GM21526 (cell line): ENCODE measurements around the gene TNS3.

Experiments
- ATAC-seq: cut with Tn5 transposase; IDR thresholded peaks from one replicate; pipeline ENCODE4 v1.9.1; 2021; ENCODE audit warnings: moderate library complexity; ENCODE audit not compliant: unreplicated experiment, low FRiP score

The TNS3 gene

DNA sequence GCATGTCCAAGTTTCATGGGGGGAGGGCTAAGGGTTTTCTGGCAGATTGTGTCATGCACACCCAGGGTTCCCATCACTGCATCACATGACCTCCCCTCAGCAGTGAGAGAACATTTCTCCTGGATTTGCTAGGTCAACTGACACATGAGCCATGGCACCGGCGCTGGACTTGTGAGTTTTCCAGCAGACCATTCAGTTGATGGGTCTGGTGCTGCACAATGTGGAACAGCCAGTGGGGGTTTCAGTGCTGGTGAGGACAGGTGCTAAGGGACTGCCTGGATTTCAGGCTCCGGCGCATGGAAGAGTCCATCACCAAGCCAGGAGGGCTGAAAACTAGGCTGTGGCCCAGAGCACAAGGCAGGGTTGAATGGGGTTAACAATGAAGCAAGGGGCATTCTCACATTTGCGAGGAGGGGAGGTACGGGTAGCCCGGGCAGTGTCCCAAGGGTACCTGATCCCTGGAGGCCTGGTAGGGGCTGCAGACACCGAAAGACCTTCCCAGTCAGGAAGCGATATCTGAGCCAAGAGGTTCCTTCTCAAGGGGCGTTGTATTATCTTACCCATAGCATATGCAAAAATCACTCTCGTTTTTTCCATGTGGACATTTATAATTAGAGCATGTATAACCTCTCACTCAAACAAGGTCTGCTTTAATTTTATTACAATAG is 203.0 kb downstream of the TNS3 start:
- ATAC-seq = no peak

DNA sequence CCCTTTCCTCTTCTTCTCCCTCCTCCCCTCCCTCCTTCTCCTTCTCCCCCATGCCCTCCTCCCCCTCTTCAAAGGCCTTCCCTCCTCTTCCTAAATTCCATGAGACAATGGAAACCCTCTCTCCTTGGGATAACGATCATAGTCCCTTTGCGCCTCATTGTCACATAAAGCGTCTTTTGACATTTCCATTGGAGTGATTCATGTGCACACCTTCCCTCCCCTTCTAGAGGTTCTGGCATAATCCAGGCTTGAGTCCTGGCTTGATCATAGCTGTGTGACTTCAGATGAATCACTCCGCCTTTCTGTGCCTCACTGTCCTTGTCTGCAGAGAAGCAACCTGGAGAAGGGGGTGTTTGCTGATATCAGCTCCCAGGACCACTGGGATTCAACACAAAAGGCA is 204.2 kb downstream of the TNS3 start:
- ATAC-seq = no peak

DNA sequence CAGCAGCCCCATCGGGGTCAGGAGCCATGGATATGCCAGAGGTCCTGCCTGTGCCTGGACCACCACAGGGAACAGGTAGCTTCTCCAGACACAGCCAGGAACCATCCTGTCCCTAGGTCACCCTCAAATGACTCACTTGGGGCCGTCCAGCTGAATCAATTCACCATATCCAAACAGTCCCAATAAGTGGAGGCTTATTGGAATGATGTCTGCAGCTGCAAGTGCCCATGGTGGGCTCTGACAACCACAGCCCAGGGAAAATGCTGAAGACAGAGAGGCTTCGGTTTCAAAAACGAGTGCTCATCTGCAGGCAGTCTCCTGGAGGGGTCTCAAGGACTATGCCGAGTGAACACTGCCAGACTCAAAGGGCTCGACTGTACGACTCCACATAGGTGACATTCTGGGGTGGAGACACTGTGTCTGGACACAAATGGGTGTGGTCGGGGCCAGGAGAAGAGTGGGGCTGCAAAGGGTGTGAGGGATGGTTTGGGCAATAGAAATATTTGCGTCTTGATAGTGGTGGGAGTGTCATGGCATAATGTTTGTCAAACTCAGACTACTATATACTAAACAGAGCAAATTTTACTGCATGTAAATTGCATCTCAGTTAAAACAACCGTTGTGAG is 204.8 kb downstream of the TNS3 start:
- ATAC-seq = no peak

DNA sequence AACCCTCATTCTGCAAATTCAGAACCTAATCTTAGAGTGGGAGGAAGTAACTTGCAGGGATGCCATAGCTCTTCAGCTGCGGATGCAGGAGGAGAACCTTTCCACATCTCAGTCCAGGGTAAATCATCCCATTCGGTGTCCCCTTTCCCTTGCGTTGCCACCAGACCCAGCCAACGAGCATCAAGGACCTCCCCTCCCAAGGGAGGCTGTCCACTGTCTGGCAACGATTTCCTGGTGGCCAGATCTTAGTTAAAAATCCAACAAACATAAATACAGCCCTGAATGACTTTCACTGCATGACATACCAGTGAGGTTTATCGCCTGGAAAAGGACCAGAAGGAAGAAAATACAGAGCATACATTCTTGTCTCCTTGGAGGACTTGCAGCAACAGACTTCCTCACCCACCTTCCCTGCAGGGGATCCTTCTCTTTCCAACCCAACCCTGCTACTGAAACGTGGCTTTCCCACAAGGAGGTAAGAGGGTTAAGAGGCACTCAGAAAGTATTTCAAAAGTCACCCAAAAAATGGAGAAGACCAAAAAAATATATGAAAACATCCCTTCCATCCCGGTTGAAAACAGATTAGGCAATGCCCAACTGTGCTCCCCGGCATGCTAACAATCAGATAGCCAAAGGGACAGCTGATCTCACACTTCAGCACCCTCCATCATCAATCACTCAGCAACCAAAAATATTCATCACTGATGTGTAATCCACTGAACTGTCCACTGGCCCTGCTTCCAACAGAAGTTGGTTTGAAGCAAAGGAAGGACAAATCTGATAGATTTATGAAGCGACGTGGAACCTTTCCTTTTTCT is 206.6 kb downstream of the TNS3 start:
- ATAC-seq = no peak

DNA sequence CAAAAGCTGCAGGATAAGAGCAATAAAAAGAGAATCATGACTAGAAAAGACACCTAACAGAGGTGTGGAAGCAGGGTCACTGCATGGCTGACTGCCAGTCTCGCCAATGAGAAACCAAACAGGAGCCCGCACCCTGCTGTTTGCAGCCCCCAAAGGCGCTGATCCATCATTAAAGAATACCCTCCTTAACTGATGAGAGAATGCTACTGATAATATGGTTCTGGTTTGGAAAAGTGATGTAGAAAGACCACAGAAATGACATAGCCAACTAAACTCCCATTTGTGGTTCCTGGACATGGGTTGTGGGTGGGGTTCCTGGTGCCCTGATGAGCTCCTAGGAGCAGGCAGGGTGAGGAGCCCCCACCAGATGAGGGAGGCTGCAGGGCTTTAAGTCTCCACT is 207.4 kb downstream of the TNS3 start:
- ATAC-seq = no peak

DNA sequence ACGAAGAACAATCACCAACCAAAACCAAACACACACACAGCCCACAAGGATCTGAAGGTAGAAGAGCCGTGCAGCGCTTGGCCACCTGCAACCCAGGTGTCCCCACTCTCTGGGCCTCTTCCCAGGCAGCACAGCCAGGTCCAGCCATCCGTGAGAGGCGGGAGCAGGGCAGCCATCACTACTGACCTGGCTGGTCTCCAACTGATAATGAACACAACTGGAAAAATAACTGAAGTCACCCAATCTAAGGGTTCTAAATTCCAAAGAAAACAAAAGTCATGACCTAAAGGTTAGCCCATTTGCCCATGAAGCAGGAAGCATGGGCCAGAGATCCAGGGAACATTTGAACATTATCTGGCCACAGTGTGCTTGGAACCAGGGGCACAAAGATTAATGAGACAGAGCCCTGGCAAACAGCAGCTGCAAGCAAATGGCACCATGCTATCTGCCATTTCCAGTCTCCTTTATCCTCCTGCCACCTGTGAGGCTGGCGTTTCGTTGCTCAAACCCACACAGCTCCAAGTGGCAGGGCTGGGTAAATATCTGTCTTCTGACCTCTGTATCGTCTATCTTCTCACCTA is 207.9 kb downstream of the TNS3 start:
- ATAC-seq = no peak

DNA sequence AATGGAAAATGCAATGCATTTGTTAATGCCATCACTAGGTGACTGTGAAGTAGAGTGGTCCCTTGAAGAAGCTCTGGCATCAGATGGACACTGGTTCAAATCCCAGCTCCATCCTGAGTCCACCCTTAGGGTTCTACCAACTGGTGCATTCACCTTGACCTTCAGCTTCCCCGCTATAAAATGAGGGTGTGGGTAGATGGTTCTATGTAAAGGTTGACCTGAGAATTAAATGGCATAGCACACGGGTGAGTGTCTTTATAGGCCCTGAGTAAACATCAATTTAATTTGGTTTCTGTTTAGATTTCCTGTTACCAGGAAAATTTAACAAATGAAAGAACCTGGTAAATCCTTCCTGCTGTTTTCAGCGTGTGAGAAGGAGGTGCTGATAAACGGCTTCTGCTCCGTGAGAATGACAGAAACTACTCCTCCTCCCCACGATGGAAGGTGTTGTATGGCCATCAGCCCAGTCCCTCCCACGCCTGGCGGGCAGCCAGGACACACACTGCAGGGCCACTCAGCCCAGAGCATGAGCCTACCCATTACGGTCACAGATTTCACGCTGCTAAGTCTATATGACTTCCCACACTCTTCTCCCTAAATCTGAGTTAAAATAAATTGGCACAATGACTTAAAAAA is 210.1 kb downstream of the TNS3 start:
- ATAC-seq = no peak

DNA sequence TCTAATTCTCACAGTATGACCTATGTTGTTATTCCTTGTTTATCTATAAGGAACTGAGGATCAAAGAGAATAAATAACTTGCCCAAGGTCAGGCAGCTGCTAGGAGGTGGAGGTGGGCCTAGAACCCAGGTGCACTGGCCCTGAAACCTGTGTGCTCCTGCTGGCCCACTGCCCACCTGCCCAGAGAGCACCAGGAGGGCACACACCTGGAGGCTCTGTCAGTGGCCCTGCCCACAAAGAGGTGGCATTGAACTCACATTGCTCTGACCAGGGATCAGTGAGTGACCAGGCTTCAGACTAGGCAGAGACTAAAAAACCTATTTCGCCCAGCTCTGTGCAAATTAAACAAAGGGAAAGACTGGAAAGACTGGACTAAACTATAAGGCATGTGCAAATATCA is 210.6 kb downstream of the TNS3 start:
- ATAC-seq = no peak

DNA sequence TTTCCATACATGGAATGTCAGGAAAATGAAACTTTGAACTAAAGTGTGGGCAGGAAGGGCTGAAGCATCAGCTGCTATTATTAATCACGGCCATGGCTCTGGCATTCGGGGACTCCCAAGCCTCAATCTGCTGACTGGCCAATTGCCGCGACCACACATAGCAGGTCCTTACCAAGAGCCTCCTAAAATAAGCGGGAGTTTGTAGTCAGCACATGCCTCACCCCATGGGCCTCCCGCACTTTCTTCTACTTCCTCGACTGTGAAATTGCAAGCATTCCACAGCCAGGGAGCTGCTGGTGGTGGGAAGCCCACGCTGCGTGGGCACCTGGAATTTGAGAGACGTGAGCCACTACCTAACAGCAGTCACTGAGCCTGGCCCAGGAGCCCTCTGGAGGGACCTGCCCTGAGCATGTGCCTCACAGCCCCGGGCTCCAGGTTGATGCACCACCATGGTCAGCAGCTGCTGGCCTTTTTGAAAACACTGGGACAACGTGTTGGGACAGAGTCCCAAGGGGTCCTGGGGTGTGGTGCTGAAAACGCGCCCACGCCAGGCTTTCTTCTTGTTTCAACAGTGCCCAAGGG is 211.4 kb downstream of the TNS3 start:
- ATAC-seq = no peak

DNA sequence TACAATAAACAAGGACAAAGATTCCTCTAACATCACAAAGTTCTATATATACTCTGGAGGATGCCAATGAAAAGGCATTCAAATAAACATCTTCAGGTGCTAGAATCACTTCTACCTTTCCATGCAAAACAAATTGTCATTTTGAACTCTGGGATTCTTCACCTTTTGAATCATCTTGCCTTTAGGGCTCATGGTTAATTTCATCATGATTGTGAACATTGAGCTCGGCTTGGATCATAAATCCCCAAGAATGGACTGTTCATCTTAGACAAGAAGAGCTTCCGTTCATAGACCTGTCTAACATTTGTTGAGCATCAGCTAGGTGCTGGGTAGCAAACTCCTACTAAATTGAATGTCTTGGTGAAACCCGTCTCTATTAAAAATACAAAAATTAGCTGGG is 212.2 kb downstream of the TNS3 start:
- no peak for ATAC-seq

DNA sequence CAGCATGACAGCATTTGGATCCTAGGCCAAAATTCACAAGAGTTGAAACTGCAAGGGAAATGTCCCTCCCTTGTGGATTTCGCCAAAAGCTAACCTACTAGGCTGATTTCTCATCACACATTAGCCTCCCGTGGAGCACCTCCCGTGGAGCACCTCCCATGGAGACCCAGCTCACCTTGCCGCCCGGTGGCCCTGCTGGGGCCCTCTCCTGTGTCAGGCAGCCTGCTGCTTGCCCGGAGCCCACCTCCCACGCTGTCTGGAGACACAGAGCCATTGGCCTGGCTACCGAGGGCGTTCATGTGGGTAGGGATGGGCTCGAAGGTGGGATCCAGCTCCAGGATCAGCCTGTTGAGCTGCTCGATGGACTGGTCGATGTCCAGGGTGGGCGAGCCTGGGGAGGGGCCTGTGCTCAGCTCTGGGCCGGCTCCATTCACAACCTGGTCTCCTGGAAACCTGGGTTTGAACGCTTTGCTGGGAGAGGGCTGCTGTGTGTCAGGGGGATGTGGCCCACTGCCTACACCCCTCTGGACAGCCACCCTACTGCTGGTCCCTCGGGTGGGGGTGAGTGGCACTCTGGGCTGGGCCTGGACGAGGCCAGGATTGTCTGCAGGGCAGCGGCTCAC is 213.6 kb downstream of the TNS3 start:
- no peak for ATAC-seq

DNA sequence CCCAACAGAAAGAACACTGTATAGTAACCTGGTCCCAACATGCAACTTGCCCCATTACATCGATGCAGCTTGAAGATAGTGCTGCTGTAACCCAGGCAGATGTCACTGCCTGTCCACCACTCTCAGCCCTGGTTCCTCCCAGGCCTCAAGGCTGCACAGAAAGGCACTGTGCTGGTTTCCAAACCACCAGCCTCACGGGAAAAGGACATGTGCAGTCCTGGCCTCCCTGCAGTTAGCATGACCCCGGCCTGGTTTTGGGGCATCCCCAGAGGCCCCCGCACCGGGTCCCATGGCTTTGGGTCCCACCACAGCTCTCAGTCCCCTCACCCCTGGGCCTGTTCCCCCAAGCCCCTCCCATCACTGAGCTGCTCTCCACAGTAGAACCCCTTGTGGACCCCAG is 214.5 kb downstream of the TNS3 start:
- no peak for ATAC-seq

DNA sequence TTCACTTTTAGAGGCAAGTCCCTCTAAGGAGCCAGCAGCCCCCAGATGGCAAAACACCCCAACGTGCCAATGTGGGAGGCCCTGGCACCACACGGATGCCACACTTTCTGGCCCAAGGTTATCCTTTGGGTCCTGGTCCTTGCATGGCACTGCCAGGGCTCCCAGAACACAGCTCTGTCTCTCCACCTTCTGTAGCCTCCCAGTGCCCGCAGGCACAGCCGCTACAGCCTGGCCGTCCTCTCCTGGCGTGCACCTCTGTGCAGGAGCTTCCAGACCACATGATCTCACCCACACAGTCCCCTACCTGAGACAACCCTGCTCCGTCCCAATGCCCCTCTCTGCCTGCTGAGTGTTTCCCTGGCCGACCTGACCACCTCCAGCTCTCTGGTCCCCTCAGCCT is 215.0 kb downstream of the TNS3 start:
- ATAC-seq = no peak

DNA sequence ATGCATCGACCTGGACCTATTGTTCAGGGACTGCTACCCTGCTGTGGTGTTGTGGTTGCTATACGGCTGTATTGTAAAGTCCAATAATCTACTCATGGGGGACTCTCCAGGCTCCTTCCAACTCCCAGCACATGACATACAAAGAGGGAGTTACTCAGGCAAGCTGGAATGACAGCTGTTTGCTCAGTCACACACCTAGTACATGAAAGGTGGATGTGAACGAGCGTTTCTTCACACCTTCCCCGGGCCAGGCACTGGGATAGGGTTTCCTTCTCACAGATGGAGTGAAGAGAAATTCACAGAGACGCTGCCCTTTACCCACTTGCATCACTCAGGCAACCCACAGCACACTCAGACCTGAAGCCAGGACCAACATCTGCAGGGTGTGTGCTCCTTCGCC is 215.7 kb downstream of the TNS3 start:
- ATAC-seq = no peak

DNA sequence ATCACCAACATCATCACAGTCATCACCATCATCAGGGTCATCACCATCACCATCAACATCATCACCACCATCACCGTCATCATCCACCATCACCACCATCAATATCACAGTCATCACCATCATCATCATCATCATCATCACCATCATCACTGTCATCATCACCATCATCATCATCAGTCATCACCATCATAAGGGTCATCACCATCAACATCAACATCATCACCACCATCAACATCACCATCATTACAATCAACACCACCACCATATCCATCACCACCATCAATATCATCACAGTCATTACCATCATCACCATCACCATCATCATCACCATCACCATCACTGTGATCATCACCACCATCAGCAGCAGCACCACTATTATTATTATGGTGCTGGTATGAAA is 218.9 kb downstream of the TNS3 start:
- ATAC-seq = no peak

DNA sequence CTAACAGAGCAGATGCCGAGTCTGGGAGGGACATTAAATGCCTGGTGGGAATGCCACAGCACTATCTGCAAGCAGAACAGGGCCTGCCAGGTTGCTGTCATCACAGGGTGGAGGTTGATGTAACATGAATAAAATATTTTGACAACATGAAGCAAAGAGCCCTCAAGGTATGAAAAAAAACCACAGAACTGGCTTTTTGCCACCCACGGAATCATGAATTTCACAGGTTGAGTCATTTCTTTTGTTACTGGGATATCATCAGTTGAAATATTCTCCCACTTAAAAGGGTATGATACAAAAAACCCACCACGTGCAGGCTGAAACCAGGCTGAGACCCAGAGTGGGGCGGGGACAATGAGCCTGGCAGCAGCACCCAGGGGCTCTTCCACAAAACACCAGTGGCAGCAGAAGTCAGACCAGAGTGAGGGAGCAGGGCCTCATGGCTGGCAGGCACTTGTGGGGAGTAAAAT is 220.1 kb downstream of the TNS3 start:
- no peak for ATAC-seq

DNA sequence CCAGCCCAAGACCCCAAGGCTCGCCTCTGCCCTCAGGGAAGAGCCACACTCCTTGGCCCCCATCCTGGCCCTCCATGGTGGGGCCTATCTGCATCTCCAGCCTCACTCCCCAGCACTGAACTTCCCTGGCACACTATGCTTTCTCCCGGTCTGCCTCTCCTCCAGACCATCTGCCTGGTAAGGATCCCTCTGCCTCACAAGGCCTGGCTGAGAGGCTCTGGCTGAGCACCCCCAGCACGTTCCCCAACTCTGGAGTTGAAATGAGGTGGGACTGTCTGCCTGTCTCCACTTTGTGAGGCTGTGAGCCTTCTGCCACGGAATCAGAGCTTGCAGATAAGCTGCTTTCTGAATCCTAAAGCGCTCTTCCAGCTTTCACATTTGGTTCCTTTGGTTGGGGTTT is 220.7 kb downstream of the TNS3 start:
- ATAC-seq = no peak

DNA sequence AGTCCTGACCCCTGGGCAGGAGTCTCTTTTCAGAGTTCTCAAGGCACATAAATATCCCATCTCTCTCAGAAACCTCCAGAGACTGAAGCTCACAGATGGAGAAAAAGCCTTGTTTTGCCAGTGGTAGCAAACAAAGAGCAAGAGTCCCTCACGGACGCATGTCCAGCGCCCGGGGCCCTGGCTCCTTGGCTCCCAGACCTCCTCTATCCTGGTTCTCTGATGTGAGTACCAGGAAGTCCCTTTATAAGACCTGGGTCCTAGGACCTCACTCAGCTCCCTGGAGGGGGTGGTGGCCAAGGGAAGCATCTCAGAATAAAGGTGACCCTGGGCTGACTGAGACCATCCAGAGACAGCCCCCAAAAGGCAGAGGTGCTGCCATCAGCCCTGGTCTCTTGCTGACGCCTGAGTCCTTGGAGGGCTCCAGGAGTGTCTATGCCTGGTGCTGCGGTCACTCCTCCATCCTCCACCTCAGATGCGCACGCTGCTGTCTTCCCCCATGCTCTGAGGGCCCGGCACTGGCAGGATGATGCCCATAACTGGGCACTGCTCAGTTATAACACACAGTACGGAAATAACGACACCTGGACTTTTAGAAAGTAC is 221.5 kb downstream of the TNS3 start:
- no peak for ATAC-seq

DNA sequence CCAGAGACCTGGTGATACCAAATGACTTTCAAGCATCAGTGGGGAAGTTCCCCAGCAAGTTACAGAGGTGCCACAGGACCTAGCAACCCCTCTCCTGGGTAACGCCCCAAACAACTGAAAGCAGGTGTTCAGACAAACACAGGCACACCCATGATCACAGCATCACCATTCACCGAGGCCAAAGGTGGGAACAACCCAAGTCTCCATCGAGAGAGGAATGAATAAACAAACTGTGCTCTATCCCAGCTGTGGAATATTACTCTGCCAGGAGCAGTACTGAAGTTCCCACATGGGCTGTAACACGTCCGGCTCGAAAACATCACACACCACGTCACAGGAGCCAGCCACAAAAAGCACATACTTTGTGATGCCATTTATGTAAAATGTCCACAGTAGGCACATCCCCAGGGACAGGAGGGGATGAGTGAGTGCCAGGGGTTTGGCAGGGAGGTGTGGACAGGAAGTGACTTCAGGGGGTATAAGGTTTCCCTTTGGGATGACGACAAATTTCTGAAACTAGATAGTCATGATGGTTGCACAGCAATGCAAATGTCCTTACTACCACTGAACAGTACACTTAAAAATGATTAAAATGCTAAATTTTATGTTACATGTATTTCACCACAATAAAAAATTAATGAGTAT is 222.8 kb downstream of the TNS3 start:
- no peak for ATAC-seq
